ENCODE data around the gene PALLD. TPM values are rescaled to one million over a fixed set of nuclear protein-coding genes. Genes with fewer than 3 reads are reported as not detected.

PALLD gene
- total and polyA plus RNA-seq, 2 of the 13 experiments (the other 11 are each of a cell fraction or from before 2014, with no cell fraction given), result 0.50 to 1.5 TPM

DNA sequence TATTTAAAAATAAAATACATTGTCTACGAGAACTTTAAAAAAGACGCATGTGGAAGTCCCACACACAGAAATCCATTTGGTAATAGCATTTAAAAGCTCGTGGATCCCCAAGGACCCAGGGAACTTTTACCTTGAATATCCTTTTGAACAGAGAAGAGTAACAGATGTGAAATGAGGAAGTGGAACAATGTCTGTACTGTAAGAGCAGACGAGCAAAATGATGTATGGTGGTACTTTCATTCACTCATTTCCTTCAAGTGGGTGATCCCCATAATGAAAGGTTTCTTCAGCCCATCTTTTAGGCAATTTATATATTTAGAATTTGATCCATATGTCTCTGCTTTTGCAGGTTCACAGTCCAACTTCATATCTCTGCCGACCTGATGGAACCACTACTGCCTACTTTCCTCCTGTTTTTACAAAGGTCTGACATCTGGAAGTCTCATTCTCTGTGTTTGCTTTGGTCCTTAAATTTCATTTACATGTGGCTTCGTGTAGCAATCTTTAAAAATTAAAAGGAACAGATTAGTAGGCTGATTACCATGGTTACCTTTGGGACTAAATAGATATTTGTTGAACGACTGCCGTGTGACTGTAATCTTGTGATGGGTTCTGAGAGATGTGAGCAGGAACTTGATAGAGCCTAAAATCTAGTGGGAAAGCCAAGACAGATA is 188.4 kb downstream of the PALLD start:
- CTCF ChIA-PET (ENCODE audit: low intra/inter-chr PET ratio, low total read pairs), result no interaction called here
- Histone ChIP-seq H3K9ac (ENCODE audit: insufficient read depth, low read depth, low read length) (no peak overlapping the region), H3K36me3 (replicated peaks in 1 of 2; ENCODE audit: control insufficient read depth in 1 of 2, insufficient read depth in 2 of 2, low read length in 2 of 2) (no peaks in the 10 kb centered on the region), H3K79me2 (ENCODE audit: insufficient read depth, low read length) (no peaks in the 10 kb centered on the region), H3K9me3 (ENCODE audit: low read length) (no peaks in the 10 kb centered on the region), H2AFZ (ENCODE audit: low read length) (no peak overlapping the region), H3K4me2 (ENCODE audit: low read depth, low read length) (no peak overlapping the region), H4K20me1 (ENCODE audit: insufficient read depth, low read length) (no peaks in the 10 kb centered on the region), H3K4me3 (replicated peaks in 1 of 3; ENCODE audit: insufficient read depth in 1 of 3, low read depth in 2 of 3, low read length in 3 of 3) (no peak overlapping the region), H3K27ac (ENCODE audit: extremely low read length, insufficient read depth, low read length) (no peak overlapping the region), H3K27me3 (ENCODE audit: control insufficient read depth in 1 of 2, insufficient read depth in 2 of 2, low read length in 2 of 2) (no peaks in the 10 kb centered on the region), H3K4me1 (ENCODE audit: insufficient read depth, low read length) (no peaks in the 10 kb centered on the region)
- ATAC-seq (no peak), DNase-seq (ENCODE audit: low spot score) (no peak), FAIRE-seq (no peak)
- TF ChIP-seq, protein P1, sequence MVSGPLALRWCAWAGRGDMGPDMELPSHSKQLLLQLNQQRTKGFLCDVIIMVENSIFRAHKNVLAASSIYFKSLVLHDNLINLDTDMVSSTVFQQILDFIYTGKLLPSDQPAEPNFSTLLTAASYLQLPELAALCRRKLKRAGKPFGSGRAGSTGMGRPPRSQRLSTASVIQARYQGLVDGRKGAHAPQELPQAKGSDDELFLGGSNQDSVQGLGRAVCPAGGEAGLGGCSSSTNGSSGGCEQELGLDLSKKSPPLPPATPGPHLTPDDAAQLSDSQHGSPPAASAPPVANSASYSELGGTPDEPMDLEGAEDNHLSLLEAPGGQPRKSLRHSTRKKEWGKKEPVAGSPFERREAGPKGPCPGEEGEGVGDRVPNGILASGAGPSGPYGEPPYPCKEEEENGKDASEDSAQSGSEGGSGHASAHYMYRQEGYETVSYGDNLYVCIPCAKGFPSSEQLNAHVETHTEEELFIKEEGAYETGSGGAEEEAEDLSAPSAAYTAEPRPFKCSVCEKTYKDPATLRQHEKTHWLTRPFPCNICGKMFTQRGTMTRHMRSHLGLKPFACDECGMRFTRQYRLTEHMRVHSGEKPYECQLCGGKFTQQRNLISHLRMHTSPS (CRISPR knock-in tag; IDR thresholded peaks at IDR 0.05; ENCODE audit: low read depth), result no peak
- no peak for TF ChIP-seq SOX13 (IDR thresholded peaks at IDR 0.05)
- TF ChIP-seq SOX13 (CRISPR knock-in tag; conservative IDR thresholded peaks at IDR 0.05 in 1 of 2, IDR thresholded peaks at IDR 0.05 in 1 of 2), result no peak
- no peak for TF ChIP-seq KLF15 (CRISPR knock-in tag; IDR thresholded peaks at IDR 0.05; ENCODE audit: borderline replicate concordance)
- no peak for TF ChIP-seq ZNF264 (CRISPR knock-in tag; IDR thresholded peaks at IDR 0.05)
- no peak for TF ChIP-seq XBP1 (CRISPR knock-in tag; IDR thresholded peaks at IDR 0.05)
- intact Hi-C loops (cut with micrococcal nuclease; ENCODE audit: unreplicated experiment) (no loop called here), in situ Hi-C loops (cut with HindIII; ENCODE audit: extremely low pct_ligation_motif_present, low pct_unique_long_range_greater_than_20kb) (no loop called here)
- 43% methylated on average over 8 of the region's 8 CpGs for WGBS (ENCODE audit: low lambda C conversion rate)
- no TSS peak for BruUV-seq (replicated peaks)
- POLR2A ChIA-PET, result no interaction called here

DNA sequence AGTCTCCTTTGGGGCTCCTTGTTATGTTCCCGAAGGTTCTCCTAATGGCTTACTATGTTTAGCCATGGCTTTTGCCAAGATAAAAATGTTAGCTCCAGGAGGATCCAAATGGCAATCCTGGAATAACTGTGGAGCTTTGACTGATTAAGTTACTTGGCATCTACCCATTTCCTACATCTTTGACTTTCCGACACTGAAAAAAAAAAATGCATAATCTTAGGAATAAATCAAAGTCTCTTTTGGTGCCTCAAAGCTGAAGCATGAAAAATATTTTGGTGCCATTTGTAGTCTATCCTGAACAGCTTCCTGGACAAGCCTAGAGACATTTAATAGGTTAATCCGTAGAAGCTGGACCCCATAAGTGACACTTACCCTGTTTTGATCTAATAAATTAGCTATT is 191.7 kb downstream of the PALLD start:
- H3K9me3 ChIP-seq (ENCODE audit: low read length), result no peaks in the 10 kb centered on the region
- H3K79me2 ChIP-seq (ENCODE audit: insufficient read depth, low read length), result no peaks in the 10 kb centered on the region
- ChIA-PET CTCF (ENCODE audit: low intra/inter-chr PET ratio, low total read pairs) (no interaction called here), POLR2A (no interaction called here)
- no peaks in the 10 kb centered on the region for H3K4me1 ChIP-seq (ENCODE audit: insufficient read depth, low read length)
- no peaks in the 10 kb centered on the region for H4K20me1 ChIP-seq (ENCODE audit: insufficient read depth, low read length)
- no peak overlapping the region for H3K9ac ChIP-seq (ENCODE audit: insufficient read depth, low read depth, low read length)
- no peak overlapping the region for H3K4me2 ChIP-seq (ENCODE audit: low read depth, low read length)
- H3K27ac ChIP-seq (ENCODE audit: extremely low read length, insufficient read depth, low read length), result no peak overlapping the region
- FAIRE-seq, result no peak
- ATAC-seq, result no peak
- no peak overlapping the region for H3K4me3 ChIP-seq (replicated peaks in 1 of 3; ENCODE audit: insufficient read depth in 1 of 3, low read depth in 2 of 3, low read length in 3 of 3)
- no peaks in the 10 kb centered on the region for H3K36me3 ChIP-seq (replicated peaks in 1 of 2; ENCODE audit: control insufficient read depth in 1 of 2, insufficient read depth in 2 of 2, low read length in 2 of 2)
- no peak overlapping the region for H2AFZ ChIP-seq (ENCODE audit: low read length)
- WGBS (ENCODE audit: low lambda C conversion rate), result 47% methylated on average over 3 of the region's 3 CpGs
- intact Hi-C loops (cut with micrococcal nuclease; ENCODE audit: unreplicated experiment), result no loop called here
- no peaks in the 10 kb centered on the region for H3K27me3 ChIP-seq (ENCODE audit: control insufficient read depth in 1 of 2, insufficient read depth in 2 of 2, low read length in 2 of 2)
- BruUV-seq (replicated peaks), result no TSS peak
- in situ Hi-C loops (cut with HindIII; ENCODE audit: extremely low pct_ligation_motif_present, low pct_unique_long_range_greater_than_20kb), result no loop called here
- DNase-seq (ENCODE audit: low spot score), result no peak
- TF ChIP-seq ZNF432 (CRISPR knock-in tag; IDR thresholded peaks at IDR 0.05; ENCODE audit: borderline replicate concordance), result no peak
- no peak for TF ChIP-seq ONECUT2 (CRISPR knock-in tag; IDR thresholded peaks at IDR 0.05)
- no peak for TF ChIP-seq KLF6 (CRISPR knock-in tag; IDR thresholded peaks at IDR 0.05)
